HPDE6-E6E7 (cell line): Measurements from ENCODE around the gene NFKB1.

Experiments
- DNase-seq: peaks from one replicate; pipeline ENCODE4 v3.0.0; 2011; ENCODE audit warnings: missing footprints; ENCODE audit errors: extremely low spot score

The NFKB1 gene

GRCh38 chr4:102531462-102531861, 30.3 kb downstream of the NFKB1 start:
- no peak for DNase-seq

- no peak for DNase-seq
Observed at GRCh38 chr4:102533348-102533747, 32.2 kb downstream of the NFKB1 start.

- DNase-seq = no peak
Observed at GRCh38 chr4:102533904-102534303, 32.7 kb downstream of the NFKB1 start.

GRCh38 chr4:102534845-102535244, 33.7 kb downstream of the NFKB1 start:
- no peak for DNase-seq

GRCh38 chr4:102535398-102536082, 34.4 kb downstream of the NFKB1 start:
- peak; percentile 17 for DNase-seq

- no peak for DNase-seq
Observed at GRCh38 chr4:102536768-102537167, 35.6 kb downstream of the NFKB1 start.

- DNase-seq = peak; percentile 35
Observed at GRCh38 chr4:102537269-102537668, 36.1 kb downstream of the NFKB1 start.

- no peak for DNase-seq
Observed at GRCh38 chr4:102541697-102542096, 40.5 kb downstream of the NFKB1 start.

GRCh38 chr4:102543030-102543928, 42.1 kb downstream of the NFKB1 start:
- DNase-seq = peak; percentile 11

- no peak for DNase-seq
Observed at GRCh38 chr4:102546635-102547034, 45.5 kb downstream of the NFKB1 start.

GRCh38 chr4:102547973-102548372, 46.8 kb downstream of the NFKB1 start:
- no peak for DNase-seq

- DNase-seq = no peak
Observed at GRCh38 chr4:102551958-102552565, 50.9 kb downstream of the NFKB1 start.

- no peak for DNase-seq
Observed at GRCh38 chr4:102552781-102553180, 51.6 kb downstream of the NFKB1 start.

- DNase-seq = no peak
Observed at GRCh38 chr4:102553982-102554381, 52.8 kb downstream of the NFKB1 start.

GRCh38 chr4:102554482-102554881, 53.3 kb downstream of the NFKB1 start:
- DNase-seq = no peak

GRCh38 chr4:102554992-102555391, 53.8 kb downstream of the NFKB1 start:
- no peak for DNase-seq

GRCh38 chr4:102557636-102558035, 56.5 kb downstream of the NFKB1 start:
- DNase-seq = no peak

GRCh38 chr4:102560115-102560514, 59.0 kb downstream of the NFKB1 start:
- DNase-seq = no peak

GRCh38 chr4:102560571-102561341, 59.6 kb downstream of the NFKB1 start:
- DNase-seq = no peak

GRCh38 chr4:102563000-102563399, 61.8 kb downstream of the NFKB1 start:
- DNase-seq = no peak

GRCh38 chr4:102564399-102565059, 63.4 kb downstream of the NFKB1 start:
- DNase-seq = no peak
